NT2/D1 (cell line): ENCODE data around the gene CFAP410.

ENCODE experiments used
- SUZ12 ChIP-seq: IDR thresholded peaks from 2 replicates; pipeline ENCODE4 v1.6.1; 2011; ENCODE audit not compliant: insufficient read length, insufficient read depth; ENCODE audit errors: extremely low read depth
- YY1 ChIP-seq: IDR thresholded peaks from 2 replicates; pipeline ENCODE4 v1.6.1; 2011; ENCODE audit not compliant: insufficient read length, insufficient read depth
- ZNF274 ChIP-seq: IDR thresholded peaks from 2 replicates; pipeline ENCODE4 v1.6.1; 2011; ENCODE audit warnings: mild to moderate bottlenecking, low read depth, low read length

GRCh38 chr21:44365967-44366585 is 26.9 kb upstream of the CFAP410 start:
- no peak for TF ChIP-seq ZNF274
- no peak for TF ChIP-seq SUZ12
- TF ChIP-seq YY1, result no peak
